DLD1 (cell line): ENCODE data around the gene TNS1.

Experiments used
- in situ Hi-C: cut with HindIII; loops from 2 replicates; pipeline ENCODE4 v1.10.0; 2017; ENCODE audit warnings: low sequenced_read_pairs

Gene TNS1

DNA sequence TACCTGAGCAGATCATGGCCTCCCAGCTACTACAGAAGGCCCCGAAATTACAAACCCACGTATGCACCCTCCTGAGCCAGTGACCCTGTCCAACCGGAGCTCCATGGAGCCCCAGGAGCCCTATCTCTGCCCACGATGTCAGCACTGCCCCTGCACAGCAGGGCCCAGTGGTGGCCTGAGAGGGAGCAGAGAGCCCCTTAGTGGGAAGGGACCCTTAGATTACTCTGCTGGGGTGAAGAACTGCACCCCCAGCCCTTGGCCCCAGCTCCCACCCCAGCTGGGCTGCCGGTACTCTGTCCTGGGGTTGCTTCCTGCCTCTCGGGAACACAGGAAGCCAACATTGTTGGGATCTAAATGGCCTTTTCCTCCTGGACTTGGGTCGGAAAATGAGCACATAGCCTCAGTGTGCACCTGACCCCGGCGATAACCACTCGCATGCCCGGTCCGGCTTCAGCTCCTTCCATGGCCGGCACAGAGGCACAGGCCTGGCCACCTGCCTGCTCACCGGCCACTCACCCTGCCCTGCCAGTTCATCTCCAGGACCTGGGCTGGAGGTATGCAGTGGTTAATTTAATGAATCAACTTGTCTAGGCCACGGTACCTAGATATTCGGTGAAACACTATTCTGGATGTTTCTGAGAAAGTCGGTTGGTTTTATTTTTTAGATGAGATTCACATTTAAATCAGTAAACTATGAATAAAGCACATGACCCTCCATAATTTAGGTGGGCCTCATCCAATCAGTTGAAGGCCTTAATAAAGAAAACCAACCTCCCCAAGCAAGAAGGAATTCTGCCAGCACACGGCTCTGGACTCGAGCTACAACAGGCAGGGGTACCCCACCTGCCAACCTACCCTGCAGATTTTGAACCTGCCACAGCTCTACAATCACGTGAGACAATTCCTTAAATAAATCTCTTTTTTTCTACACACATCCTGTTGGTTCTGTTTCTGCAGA lies 19.2 kb downstream of the TNS1 start:
- in situ Hi-C loops, result no loop called here

DNA sequence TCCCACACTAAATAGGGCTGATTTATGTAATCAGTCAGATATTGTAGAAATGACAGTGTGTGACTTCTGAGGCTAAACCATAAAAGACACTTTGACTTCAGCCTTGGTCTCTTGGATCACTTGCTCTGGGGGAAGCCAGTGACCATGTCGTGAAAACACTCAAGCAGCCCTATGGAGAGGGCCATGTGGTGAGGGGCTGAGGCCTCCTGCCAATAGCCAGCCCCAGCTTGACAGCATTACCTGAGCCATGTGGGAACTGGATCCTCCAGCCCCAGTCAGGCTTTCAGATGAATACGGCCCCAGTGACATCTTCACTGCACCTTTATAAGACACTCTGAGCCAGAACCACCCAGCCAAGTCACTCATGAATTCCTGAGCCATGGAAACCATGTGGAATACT lies 20.8 kb downstream of the TNS1 start:
- in situ Hi-C loops, result no loop called here

- in situ Hi-C loops, result no loop called here
Measured at GRCh38 chr2:217981084-217981730, 21.6 kb downstream of the TNS1 start.

GRCh38 chr2:217980591-217980990 lies 22.2 kb downstream of the TNS1 start:
- in situ Hi-C loops, result no loop called here

- in situ Hi-C loops, result no loop called here
Measured at GRCh38 chr2:217980036-217980435, 22.8 kb downstream of the TNS1 start.

DNA sequence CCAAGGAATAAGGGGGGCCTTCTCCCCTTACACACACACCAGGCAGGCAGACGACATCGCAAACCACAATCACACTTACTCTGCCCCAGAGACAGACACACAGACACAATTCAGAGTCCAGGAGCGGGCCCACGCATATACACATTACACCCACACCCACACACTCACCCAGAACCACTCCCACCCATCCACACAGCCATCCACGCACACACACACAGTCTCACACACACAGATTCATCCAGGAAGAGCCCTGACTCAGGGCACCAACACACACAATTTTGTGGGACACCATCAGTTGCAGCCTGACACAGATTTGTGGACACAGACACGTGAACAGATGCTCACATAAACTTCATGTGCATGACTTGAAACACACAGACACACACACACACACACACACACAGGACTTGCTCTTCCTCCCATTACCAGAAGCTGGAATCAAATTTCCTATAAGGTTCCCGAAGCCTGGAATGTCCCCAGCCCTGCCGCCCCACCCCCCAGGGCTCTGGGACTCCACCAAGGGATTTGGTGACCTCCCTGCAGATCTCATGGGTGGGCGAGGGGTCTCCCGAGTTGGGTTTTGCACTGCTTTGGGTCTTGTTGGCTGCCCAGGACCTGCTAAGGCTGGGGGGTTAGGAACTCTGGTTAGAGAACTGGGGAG lies 23.5 kb downstream of the TNS1 start:
- in situ Hi-C loops, result no loop called here

- in situ Hi-C loops, result no loop called here
Measured at GRCh38 chr2:217978536-217979150, 24.2 kb downstream of the TNS1 start.

- in situ Hi-C loops, result no loop called here
Measured at GRCh38 chr2:217977840-217978535, 24.8 kb downstream of the TNS1 start.

GRCh38 chr2:217976301-217976700 lies 26.5 kb downstream of the TNS1 start:
- in situ Hi-C loops, result no loop called here

DNA sequence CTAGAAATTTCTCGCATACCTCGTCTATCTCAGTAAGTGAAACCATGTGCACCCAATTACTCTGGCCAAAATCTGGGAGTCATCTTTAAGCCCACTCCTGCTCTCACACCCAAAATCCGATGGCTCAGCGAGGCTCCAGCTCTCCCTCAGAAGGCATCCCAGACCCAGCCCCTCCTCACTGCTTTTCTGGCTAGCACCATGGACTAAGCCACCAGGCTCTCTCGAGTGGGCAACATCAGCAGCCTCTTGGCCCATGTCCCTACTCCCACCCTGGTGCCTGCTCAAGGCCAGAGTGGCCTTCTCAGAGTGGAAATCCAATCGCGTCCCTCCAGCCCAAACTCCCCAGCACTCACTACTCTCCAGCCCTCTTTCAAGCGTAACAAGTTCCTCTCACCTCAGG lies 27.2 kb downstream of the TNS1 start:
- in situ Hi-C loops, result no loop called here

DNA sequence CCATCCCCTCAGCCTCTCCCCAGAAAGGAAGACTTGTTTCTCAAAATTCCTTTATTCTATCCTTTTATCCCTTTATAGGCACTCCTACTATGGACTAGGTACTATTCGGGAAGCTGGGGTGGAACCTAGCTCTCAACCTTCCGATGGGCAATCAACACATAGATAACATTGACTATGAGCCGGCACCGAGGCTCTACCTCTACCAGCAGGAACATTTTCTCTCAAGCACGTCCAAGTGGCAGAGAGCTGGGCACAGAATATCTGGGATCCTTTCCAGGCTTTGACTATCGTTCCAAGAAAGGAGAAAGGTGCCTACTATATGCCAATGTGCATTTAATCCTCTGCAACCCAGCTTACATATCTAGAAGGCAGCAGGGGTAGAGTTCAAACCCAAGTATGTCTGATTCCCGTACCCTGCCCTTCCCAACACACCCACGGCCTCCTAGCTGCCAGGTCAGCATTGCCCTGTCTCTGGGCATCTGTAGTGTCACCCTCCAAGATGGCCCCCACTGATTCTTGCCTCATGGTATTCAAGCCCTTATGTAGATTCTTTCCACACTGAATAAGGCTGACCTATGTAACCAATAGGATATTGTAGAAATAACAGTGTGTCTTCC lies 28.3 kb downstream of the TNS1 start:
- in situ Hi-C loops, result no loop called here

GRCh38 chr2:217973008-217973787 lies 29.6 kb downstream of the TNS1 start:
- in situ Hi-C loops, result no loop called here

DNA sequence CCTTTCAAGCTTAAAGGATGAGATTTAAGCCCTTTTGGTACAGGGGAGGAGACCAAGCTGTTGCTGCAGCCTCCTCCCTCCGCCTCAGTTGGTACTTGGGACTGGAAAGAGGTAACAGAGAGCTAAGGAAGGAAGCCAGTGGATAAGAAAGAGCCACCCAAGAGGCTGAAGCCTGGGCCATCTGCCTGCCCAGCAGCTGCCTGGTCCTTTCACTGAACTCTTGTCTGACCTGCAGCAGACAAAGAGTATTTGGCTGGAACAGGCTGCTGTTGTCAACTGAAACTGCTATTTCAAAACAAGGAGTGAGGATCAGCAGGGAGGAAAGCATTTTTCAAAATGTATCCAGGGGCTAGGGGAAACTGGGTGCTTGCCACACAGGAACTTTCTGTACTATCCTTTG lies 30.3 kb downstream of the TNS1 start:
- in situ Hi-C loops, result no loop called here

- in situ Hi-C loops, result no loop called here
Measured at GRCh38 chr2:217972037-217972436, 30.8 kb downstream of the TNS1 start.

GRCh38 chr2:217971166-217971565 lies 31.6 kb downstream of the TNS1 start:
- in situ Hi-C loops, result no loop called here

DNA sequence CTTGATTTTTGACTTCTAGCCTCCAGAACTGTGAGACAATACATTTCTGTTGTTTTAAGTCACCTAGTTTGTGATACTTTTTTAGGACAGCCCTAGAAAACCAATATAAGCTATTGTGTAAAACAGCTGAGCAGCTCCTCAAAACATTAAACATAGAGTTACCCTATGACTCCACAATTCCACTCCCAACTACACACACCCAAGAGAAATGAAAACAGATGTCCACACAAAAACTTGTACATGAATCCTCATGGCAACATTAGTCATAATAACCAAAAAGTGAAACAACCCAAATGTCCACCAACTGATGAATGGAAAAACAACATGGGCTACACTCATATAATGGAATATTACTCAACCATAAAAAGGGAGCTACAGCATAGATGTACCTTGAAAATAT lies 32.6 kb downstream of the TNS1 start:
- in situ Hi-C loops, result no loop called here

GRCh38 chr2:217969588-217969987 lies 33.2 kb downstream of the TNS1 start:
- in situ Hi-C loops, result no loop called here

DNA sequence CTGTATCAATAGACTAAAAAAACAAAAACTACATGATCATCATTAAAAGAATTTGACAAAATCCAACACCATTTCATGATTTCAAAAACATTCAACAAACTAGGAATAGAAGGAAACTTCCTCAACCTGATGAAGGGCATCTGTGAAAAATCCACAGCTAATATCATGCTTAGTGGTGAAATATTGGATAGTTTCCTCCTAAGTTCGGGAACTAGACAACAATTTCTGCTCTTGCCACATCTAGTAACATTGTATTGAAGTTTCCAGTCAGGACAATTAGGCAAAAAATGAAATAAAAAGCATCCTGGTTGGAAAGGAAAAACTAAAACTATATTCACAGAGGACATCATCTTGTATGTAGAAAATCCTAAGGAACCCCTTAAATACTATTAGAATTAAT lies 34.8 kb downstream of the TNS1 start:
- in situ Hi-C loops, result no loop called here

DNA sequence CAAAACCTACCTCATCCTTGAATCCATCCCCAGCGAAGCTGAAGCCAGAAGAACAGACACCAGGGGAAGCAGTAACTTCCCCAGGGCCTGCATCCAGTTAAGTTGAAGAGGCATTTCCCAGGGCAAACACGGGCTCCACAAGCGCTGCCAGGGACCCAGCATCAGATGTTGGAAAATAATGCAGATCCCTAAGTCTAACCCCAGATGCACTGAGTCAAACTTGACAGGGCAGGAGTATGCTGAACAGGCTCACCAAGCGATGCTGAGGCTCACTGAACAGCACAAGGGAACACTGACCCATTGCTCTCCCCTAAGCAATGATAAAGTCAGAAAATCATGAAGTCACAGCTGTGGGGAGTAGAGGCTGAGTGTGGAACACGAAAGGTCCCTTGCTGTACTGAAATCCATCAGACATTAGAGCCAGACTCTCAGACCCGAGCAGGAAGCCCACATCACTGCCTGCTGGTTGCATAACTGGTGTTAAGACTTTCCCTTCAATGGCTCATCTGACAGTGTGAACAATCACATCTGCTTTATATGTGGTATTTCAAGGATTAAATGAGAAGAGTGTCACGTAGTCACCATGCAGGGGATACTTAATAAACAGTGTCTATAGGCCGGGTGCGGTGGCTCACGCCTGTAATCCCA lies 36.2 kb downstream of the TNS1 start:
- in situ Hi-C loops, result no loop called here
